HG02981 (cell line): ENCODE measurements around the gene FOSL1.

Experiments
- ATAC-seq: cut with Tn5 transposase; IDR thresholded peaks from one replicate; pipeline ENCODE4 v1.9.1; 2021; ENCODE audit warnings: mild to moderate bottlenecking, moderate library complexity; ENCODE audit not compliant: unreplicated experiment

The FOSL1 gene

GRCh38 chr11:65900125-65900898 is at the start of gene FOSL1:
Gene FOSL1 (minus strand): TSS chr11:65900388. CDS start chr11:65900339, 49 bp downstream.
- ATAC-seq, result peak; percentile 74

GRCh38 chr11:65947603-65948125 is 47.5 kb upstream of the FOSL1 start:
- no peak for ATAC-seq

GRCh38 chr11:65947133-65947532 is 46.9 kb upstream of the FOSL1 start:
- ATAC-seq, result no peak

GRCh38 chr11:65946655-65947054 is 46.5 kb upstream of the FOSL1 start:
- no peak for ATAC-seq

- no peak for ATAC-seq
Observed at GRCh38 chr11:65945941-65946558, 45.9 kb upstream of the FOSL1 start.

GRCh38 chr11:65945430-65945911 is 45.3 kb upstream of the FOSL1 start, which contains the start of gene TSGA10IP:
Gene TSGA10IP (plus strand): TSS chr11:65945480. CDS start chr11:65945676, 196 bp downstream.
- no peak for ATAC-seq

GRCh38 chr11:65944767-65945166 is 44.6 kb upstream of the FOSL1 start:
- ATAC-seq, result no peak

- ATAC-seq, result no peak
Observed at GRCh38 chr11:65944191-65944590, 44.0 kb upstream of the FOSL1 start.

- ATAC-seq, result no peak
Observed at GRCh38 chr11:65942531-65942930, 42.3 kb upstream of the FOSL1 start.

- no peak for ATAC-seq
Observed at GRCh38 chr11:65941720-65942310, 41.6 kb upstream of the FOSL1 start.

- ATAC-seq, result no peak
Observed at GRCh38 chr11:65937766-65938165, 37.6 kb upstream of the FOSL1 start.

- no peak for ATAC-seq
Observed at GRCh38 chr11:65934014-65934413, 33.8 kb upstream of the FOSL1 start.

- no peak for ATAC-seq
Observed at GRCh38 chr11:65932558-65932919, 32.4 kb upstream of the FOSL1 start.

- no peak for ATAC-seq
Observed at GRCh38 chr11:65931773-65932557, 31.8 kb upstream of the FOSL1 start.

- ATAC-seq, result no peak
Observed at GRCh38 chr11:65928667-65929066, 28.5 kb upstream of the FOSL1 start.

- peak; percentile 75 for ATAC-seq
Observed at GRCh38 chr11:65927904-65928397, 27.8 kb upstream of the FOSL1 start.

- no peak for ATAC-seq
Observed at GRCh38 chr11:65925397-65925796, 25.2 kb upstream of the FOSL1 start.

GRCh38 chr11:65922565-65922964 is 22.4 kb upstream of the FOSL1 start:
- no peak for ATAC-seq

GRCh38 chr11:65921876-65922275 is 21.7 kb upstream of the FOSL1 start:
- ATAC-seq, result no peak

GRCh38 chr11:65921033-65921555 is 20.9 kb upstream of the FOSL1 start:
- no peak for ATAC-seq
